Adrenal gland (tissue), 12 donors: ENCODE data around the gene MBNL1. TPM values are rescaled to one million over a fixed set of nuclear protein-coding genes. Genes with fewer than 3 reads are reported as not detected.

Source experiments
- DNase-seq, 7 donors: peaks; one replicate each; pipeline ENCODE4 v3.0.0-alpha.2; 2019 to 2020
- H3K27ac ChIP-seq, 5 donors: fragments of 200-600 bp; sonication (generic) in 4 of 5; 1 replicate in 3 of 5; 2 replicates in 2 of 5; pipeline versions ENCODE4 v1.5.1 to v1.8.0; 2016 to 2020; ENCODE audit warnings: mild to moderate bottlenecking in 1 of 5
- H3K27me3 ChIP-seq: fragments of 200-600 bp; 2 replicates; pipeline ENCODE4 v1.8.0; 2021
- H3K36me3 ChIP-seq, 2 donors: fragments of 200-600 bp; replicated peaks in 1 of 2; 1 replicate in 1 of 2; 2 replicates in 1 of 2; pipeline versions ENCODE4 v1.5.1 to v1.8.0; 2018 to 2022
- H3K4me1 ChIP-seq, 2 donors: fragments of 200-600 bp; replicated peaks in 1 of 2; 1 replicate in 1 of 2; 2 replicates in 1 of 2; pipeline versions ENCODE4 v1.5.1 to v1.8.0; 2018 to 2021
- H3K4me3 ChIP-seq, 4 donors: fragments of 200-600 bp; sonication (generic) in 3 of 4; one replicate each; pipeline ENCODE4 v1.5.1; 2016 to 2018
- H3K9me3 ChIP-seq, 3 donors: fragments of 200-600 bp; sonication (generic) in 1 of 3; replicated peaks in 1 of 3; 1 replicate in 2 of 3; 2 replicates in 1 of 3; pipeline versions ENCODE4 v1.5.1 to v1.8.0; 2016 to 2021
- CTCF ChIP-seq, 6 experiments: fragments of 450-650 bp in 4 of 6; fragments of 200-600 bp in 2 of 6; sonication (generic) in 1 of 6; IDR thresholded peaks; 1 replicate in 5 of 6; 2 replicates in 1 of 6; pipeline versions ENCODE4 v1.5.1 to v1.8.0; 2016 to 2021; ENCODE audit warnings: antibody characterized with exemption in 6 of 6, mild to moderate bottlenecking in 2 of 6, moderate library complexity in 1 of 6
- POLR2A ChIP-seq, 2 donors: fragments of 450-650 bp; IDR thresholded peaks; one replicate each; pipeline ENCODE4 v1.6.1; 2017; ENCODE audit warnings: antibody characterized with exemption in 2 of 2, mild to moderate bottlenecking in 2 of 2, moderate library complexity in 1 of 2
- WGBS, 4 donors: extraction: QIAGEN DNeasy Blood & Tissue Kit in 2 of 4; methylation state at CpG; one replicate each; pipeline versions ENCODE4 v1.1.5 to v1.1.7; 2013 to 2017; 5-methylcytosine and 5-hydroxymethylcytosine counted together
- intact Hi-C, 2 donors: fragments of 100-400 bp; cut with DNase I; formaldehyde crosslinking; loops; one replicate each; pipeline versions ENCODE4 v1.14.1 to v1.15.0; 2022 to 2023
- polyA plus RNA-seq, 3 donors: library from polyadenylated mRNA; stranded (reverse); fragments of 200-250 nt in 2 of 3; fragments of 350-450 nt in 1 of 3; fragmentation: Illumina TruSeq in 1 of 3; extraction: RNeasy Lipid Tissue Mini Kit (QIAGEN cat#74804) in 1 of 3; gene quantifications; one replicate each; pipeline ENCODE4 v1.2.3, GENCODE V29; 2013 to 2014
- total RNA-seq, 9 donors: library from RNA; depleted of rRNA in 4 of 9; stranded (reverse); fragments of >200 nt in 4 of 9; fragments of 120-200 nt in 1 of 9; fragmentation: NEBNext Ultra II Directional in 1 of 9; extraction: Animal tissue kit (Norgen Biotek cat#: 25700) in 1 of 9; gene quantifications; one replicate each; pipeline versions ENCODE4 v1.1.0 to v1.2.4, GENCODE V29; 2013 to 2023
- donor health status: healthy with polysubstance abuse.
- donor health status: Bipolar disorder and iron deficiency.
- donor health status: DM: yes; HTN: yes; CAD: no.
- donor health status: DM: no; HTN: no; CAD: no.
- donor health status: DM: no; HTN: no; CAD: no.
- donor health status: DM: yes; HTN: yes; CAD: no.

The MBNL1 gene
- total and polyA plus RNA-seq, 12 donors, result 30.6 to 252 (median 122) TPM

GRCh38 chr3:152234657-152235375 is 33.9 kb upstream of the MBNL1 start:
- intact Hi-C loops, result no loop called here

DNA sequence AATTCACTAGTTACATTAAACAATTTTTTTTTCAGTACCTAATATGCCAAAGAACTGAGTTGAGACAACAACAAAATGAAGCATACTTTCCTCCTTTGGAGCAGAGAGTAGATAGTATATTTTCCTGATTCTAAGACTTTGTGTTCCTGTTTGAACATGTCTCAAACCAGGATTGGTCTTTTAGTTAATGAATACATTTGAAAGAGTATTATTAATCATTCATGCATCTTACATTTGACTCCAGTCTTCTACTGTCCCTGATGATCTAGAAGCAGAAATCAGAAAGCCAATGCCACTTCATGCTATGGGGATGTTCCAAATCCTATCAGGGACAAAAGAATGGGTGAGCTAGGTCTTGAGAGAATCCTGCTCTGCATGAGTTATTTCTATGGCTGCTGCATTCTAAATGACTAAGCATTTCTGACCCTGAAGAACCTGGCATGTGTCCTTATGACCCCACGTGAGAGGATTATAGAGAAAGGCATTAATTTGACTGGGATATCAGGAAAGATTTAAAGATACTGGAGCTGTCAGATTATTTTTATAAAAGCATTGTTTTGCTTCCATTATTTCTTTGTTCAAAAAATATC is 32.9 kb upstream of the MBNL1 start:
- no peaks in the 10 kb centered on the region for H3K9me3 ChIP-seq
- H3K27ac ChIP-seq, result no peak overlapping the region
- H3K4me3 ChIP-seq, result no peak overlapping the region
- H3K4me1 ChIP-seq, result peaks cover 0 to 3% of the 10 kb centered on the region in 2 donors
- 33 to 55% (median 40%) methylated on average over 1 of the region's 1 CpG for WGBS, 4 donors
- no peaks in the 10 kb centered on the region for H3K27me3 ChIP-seq
- DNase-seq, result peak in 3 of 7 donors; percentile 20 to 32 (median 28)
- no peaks in the 10 kb centered on the region for H3K36me3 ChIP-seq
- intact Hi-C loops, result no loop called here
- TF ChIP-seq CTCF (IDR thresholded peaks at IDR 0.05), result no peak
- TF ChIP-seq POLR2A (IDR thresholded peaks at IDR 0.05), result no peak

More at GRCh38 chr3:152234657-152235375, 33.9 kb upstream of the MBNL1 start:
- WGBS, 4 donors, result 92 to 93% (median 93%) methylated on average over 3 of the region's 3 CpGs
- Histone ChIP-seq H3K36me3 (no peaks in the 10 kb centered on the region), H3K9me3 (no peaks in the 10 kb centered on the region), H3K4me3 (no peak overlapping the region), H3K27me3 (no peaks in the 10 kb centered on the region), H3K4me1 (peaks cover 0 to 3% of the 10 kb centered on the region in 2 donors), H3K27ac (no peak overlapping the region)
- DNase-seq, result no peak
- no peak for TF ChIP-seq CTCF (IDR thresholded peaks at IDR 0.05)
- TF ChIP-seq POLR2A (IDR thresholded peaks at IDR 0.05), result no peak

- Histone ChIP-seq H3K9me3 (no peaks in the 10 kb centered on the region), H3K36me3 (no peaks in the 10 kb centered on the region), H3K4me3 (no peak overlapping the region), H3K4me1 (peaks cover 0 to 3% of the 10 kb centered on the region in 2 donors), H3K27me3 (no peaks in the 10 kb centered on the region), H3K27ac (no peak overlapping the region)
- DNase-seq, result no peak
- TF ChIP-seq POLR2A (IDR thresholded peaks at IDR 0.05) (no peak), CTCF (IDR thresholded peaks at IDR 0.05) (no peak)
- intact Hi-C loops, result no loop called here
These were observed 32.0 kb upstream of the MBNL1 start for GRCh38 chr3:152236716-152237115.

GRCh38 chr3:152241142-152242017 is 27.3 kb upstream of the MBNL1 start:
- 70 to 77% (median 71%) methylated on average over 2 of the region's 2 CpGs for WGBS, 4 donors
- Histone ChIP-seq H3K36me3 (no peaks in the 10 kb centered on the region), H3K27ac (no peak overlapping the region), H3K9me3 (no peaks in the 10 kb centered on the region), H3K4me1 (peaks cover 0 to 4% of the 10 kb centered on the region in 2 donors), H3K4me3 (no peak overlapping the region), H3K27me3 (no peaks in the 10 kb centered on the region)
- no peak for DNase-seq
- TF ChIP-seq POLR2A (IDR thresholded peaks at IDR 0.05), result no peak
- no peak for TF ChIP-seq CTCF (IDR thresholded peaks at IDR 0.05)
- intact Hi-C loops, result no loop called here
